Measurements from ENCODE around the gene PADI4. TPM values are rescaled to one million over a fixed set of nuclear protein-coding genes. Genes with fewer than 3 reads are reported as not detected.

PADI4 gene
- total RNA-seq = 3.8 TPM

- intact Hi-C loops (cut with DNase I) = no loop called here
- no peak for DNase-seq (ENCODE audit: low spot score)
- no peak for ATAC-seq
Observed at GRCh38 chr1:17307946-17308345, at the start of gene PADI4. Gene PADI4 (plus strand): TSS chr1:17308197. CDS start chr1:17308223, 26 bp downstream.

- intact Hi-C loops (cut with DNase I) = no loop called here
- no peak for DNase-seq (ENCODE audit: low spot score)
- no peak for ATAC-seq
Observed at GRCh38 chr1:17258758-17259130, 49.3 kb upstream of the PADI4 start.

DNA sequence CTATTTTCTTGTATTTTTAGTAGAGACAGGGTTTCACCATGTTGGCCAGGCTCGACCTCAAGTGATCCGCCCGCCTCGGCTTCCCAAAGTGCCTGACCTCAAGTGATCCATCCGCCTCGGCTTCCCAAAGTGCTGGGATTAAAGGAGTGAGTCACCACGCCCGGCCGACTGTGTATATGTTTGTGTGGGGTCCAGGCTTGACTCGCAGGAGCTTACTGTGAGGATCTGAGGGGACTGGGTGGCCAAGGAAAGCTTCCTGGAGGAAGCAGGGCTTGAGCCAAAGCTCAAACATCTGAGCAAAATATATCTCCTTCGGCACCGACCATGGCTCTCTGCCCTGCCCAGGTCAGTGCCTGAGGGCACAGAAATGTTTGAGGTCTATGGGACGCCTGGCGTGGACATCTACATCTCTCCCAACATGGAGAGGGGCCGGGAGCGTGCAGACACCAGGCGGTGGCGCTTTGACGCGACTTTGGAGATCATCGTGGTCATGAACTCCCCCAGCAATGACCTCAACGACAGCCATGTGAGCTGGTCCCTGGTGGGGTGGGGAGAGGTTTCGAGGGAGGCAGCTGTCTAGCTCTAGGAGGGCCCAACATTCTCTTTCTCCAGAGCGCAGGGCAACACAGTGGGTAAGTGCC is 48.6 kb upstream of the PADI4 start:
- DNase-seq (ENCODE audit: low spot score) (no peak), ATAC-seq (no peak)
- intact Hi-C loops (cut with DNase I) = no loop called here

DNA sequence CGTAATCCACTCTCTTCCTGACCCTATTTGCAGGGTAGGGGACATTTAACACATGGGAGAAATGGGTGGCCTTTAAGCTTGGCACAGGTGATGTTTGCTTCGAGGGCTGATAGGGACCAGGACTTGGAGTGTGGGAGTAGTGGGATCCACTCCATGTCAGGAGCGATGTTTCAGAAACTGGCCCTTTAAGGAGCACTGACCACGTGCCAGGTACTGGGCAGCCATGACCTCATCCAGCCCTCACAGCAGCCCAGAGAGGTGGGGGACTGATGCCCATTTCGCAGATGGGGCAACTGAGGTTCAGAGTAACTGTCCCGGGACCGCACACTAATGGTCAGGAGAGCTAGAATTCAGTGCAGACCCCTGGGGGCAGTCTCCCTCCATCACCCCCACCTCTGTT is 47.7 kb upstream of the PADI4 start:
- ATAC-seq = no peak
- intact Hi-C loops (cut with DNase I) = no loop called here

GRCh38 chr1:17260738-17261137 is 47.3 kb upstream of the PADI4 start:
- ATAC-seq (no peak), DNase-seq (ENCODE audit: low spot score) (no peak)
- intact Hi-C loops (cut with DNase I) = no loop called here

More for the DNA sequence above, 47.7 kb upstream of the PADI4 start:
- DNase-seq (ENCODE audit: low spot score) = no peak

DNA sequence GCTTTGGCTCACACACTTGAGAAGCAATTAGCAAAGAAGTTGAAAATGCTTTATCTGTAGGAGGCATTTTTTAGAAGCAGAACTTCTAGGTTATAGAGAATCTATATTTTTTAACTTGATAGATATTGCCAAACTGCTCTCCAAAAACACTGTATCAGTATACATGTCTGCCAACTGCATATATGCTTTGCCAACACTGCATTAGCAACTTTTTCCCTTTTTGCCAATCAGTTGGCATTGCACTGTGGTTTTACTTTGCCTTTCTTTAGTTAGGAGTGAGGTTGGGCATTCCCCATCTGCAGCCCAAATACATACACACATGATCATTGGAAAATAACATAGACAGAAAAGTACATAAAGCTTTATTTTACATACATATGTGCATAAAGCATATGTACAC is 44.1 kb upstream of the PADI4 start:
- DNase-seq (ENCODE audit: low spot score) (no peak), ATAC-seq (no peak)
- intact Hi-C loops (cut with DNase I) = no loop called here

GRCh38 chr1:17264470-17264869 is 43.5 kb upstream of the PADI4 start:
- no peak for DNase-seq (ENCODE audit: low spot score)
- intact Hi-C loops (cut with DNase I) = no loop called here
- ATAC-seq = no peak

DNA sequence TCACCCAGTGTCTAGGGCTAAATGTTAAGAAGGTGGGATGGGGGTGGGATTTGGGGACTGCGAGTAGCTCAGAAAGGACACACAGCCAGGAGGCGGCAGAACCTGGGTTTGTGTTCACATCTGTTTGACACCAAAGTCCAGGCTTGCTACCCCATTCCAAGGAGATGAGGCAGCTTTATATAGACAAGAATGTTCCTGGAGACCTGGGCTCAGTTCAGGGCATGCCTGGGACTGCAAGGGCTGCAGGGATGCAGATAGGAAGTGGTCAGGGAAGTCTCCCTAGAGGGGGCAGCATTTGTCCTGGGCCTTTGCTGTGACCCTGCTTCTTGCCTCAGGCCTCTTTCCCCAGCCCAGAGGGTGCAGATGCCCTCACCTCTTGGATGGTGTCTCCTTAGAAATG is 42.8 kb upstream of the PADI4 start:
- intact Hi-C loops (cut with DNase I) = no loop called here
- no peak for ATAC-seq
- no peak for DNase-seq (ENCODE audit: low spot score)

DNA sequence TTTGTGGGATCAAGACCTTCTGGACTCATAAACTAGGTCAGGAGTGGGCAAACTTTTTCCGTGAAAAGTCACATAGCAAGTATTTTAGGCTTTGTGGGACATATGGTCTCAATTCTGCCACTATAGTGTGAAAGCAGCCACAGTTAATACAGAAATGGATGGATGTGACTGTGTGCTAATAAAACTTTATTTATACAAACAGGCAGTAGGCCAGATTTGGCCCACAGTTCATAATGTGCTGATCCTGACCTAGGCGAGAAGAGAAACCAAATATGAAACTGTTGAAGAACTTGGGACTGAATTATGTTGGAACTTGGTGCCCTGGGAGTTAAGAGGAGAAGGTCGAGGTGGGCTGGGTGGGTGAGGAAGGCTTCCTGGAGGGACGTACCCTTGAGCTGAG is 42.0 kb upstream of the PADI4 start:
- DNase-seq (ENCODE audit: low spot score) (no peak), ATAC-seq (no peak)
- intact Hi-C loops (cut with DNase I) = no loop called here

DNA sequence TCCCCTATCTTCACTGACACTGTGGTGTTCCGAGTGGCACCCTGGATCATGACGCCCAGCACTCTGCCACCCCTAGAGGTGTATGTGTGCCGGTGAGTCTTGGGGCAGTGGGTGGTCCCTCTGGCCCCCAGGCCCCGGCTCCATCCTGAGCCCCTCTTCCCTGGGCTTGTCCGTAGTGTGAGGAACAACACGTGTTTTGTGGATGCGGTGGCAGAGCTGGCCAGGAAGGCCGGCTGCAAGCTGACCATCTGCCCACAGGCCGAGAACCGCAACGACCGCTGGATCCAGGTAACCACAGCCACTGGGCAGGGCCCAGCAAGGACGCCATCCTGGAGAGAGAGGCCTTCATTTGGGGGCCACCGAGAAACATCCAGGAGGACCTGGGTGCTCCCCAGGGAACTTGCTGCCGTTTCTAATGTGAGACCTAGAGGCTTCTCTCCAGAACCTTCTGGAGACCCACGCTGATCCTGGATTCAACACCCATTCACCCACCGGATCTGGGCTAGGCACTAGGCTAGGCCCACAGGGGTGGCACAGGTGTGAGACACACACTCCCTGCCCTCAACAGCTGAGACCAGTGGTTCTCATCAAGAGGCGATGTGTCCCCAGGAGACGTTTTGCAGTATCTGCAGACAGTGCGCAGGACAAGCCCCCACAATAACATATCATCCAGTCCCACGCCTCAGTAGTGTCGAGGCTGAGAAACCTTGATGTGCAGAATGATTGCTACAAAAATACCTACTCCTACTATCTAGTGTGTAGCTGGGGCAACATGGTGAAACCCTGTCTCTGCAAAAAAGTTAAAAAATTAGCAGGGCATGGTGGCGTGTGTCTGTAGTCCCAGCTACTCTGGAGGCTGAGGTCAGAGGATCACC is 36.9 kb upstream of the PADI4 start:
- no peak for ATAC-seq
- DNase-seq (ENCODE audit: low spot score) = no peak
- intact Hi-C loops (cut with DNase I) = no loop called here

DNA sequence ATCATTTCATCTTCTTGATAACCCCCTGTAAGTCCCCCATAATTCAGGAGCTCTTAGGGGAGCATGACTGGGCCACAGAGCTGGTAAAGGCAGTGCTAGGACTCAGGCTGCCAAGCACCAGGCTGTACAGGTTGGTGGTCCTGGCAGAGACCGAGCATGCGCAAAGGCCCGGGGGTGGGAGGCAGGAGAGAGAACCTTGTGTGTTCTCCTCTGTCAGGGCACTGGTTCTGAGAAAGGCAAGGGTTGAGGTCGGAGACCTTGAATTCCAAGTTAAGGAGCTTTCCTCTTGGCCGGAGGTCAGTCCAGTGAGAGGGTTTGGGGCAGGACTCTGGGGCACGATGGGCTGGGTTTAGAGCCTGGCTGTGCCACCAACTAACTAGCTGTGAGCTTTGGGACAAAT is 35.9 kb upstream of the PADI4 start:
- DNase-seq (ENCODE audit: low spot score) (no peak), ATAC-seq (no peak)
- intact Hi-C loops (cut with DNase I) = no loop called here

DNA sequence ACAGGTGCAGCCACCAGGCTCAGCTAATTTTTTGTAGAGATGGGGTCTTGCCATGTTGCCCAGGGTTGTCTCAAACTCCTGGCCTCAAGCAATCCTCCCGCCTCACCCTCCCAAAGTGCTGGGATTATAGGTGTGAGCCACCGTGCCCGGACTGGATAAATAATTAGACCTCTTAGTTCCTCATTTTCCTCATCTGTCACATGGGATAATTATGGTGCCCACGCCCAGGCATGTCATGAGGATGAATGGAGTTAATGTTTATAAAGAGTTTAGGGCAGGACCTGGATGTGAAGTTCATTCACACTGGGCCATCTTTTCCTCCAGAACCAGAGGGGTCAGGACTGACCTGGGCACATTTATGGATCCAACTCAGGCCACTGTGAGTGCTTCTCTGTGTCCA is 35.4 kb upstream of the PADI4 start:
- intact Hi-C loops (cut with DNase I) = no loop called here
- DNase-seq (ENCODE audit: low spot score) (no peak), ATAC-seq (no peak)

GRCh38 chr1:17273096-17273495 is 34.9 kb upstream of the PADI4 start:
- ATAC-seq (no peak), DNase-seq (ENCODE audit: low spot score) (no peak)
- intact Hi-C loops (cut with DNase I) = no loop called here

DNA sequence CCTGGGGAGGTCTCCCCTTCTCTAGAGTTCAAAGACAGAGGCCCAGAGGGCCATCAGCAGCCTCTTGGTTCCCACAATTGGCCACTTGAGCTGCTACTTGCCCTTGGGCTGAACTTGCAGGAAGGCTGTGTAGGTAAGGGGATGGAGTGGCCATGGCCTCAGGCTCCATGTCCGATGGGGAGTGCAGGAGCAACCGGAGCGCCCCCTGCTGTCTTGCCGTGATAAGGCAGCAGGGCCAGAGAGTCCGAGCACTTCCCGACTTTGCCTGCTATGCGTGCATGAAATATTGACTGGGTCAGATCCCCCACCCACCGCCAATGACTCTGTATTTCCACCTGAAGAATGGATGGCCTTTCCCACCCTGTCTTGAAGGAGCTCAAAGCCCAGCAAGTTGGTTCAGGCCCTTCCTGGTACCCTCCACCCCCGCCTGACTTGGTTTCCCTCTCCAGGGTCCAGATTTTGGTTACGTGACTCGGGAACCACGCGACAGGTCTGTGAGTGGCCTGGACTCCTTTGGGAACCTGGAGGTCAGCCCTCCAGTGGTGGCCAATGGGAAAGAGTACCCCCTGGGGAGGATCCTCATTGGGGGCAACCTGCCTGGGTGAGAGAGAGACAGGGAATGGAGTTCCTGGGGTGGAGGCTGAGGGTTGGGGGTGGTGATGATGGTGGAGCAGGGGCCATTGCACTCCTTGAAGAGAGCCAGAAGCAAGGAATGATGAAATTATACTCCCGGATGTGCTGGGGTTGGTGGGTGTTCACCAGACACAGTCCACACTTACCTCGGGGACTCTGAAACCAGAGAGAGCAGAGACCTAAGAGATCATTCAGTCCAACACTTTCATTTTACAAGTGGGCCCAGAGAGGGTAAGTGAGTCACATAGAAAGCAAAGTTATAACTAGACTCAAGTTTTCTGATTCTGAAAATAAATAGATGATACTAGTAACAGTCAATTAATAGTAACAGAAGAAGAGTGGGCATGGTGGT is 33.5 kb upstream of the PADI4 start:
- no peak for DNase-seq (ENCODE audit: low spot score)
- ATAC-seq = no peak
- intact Hi-C loops (cut with DNase I) = no loop called here

DNA sequence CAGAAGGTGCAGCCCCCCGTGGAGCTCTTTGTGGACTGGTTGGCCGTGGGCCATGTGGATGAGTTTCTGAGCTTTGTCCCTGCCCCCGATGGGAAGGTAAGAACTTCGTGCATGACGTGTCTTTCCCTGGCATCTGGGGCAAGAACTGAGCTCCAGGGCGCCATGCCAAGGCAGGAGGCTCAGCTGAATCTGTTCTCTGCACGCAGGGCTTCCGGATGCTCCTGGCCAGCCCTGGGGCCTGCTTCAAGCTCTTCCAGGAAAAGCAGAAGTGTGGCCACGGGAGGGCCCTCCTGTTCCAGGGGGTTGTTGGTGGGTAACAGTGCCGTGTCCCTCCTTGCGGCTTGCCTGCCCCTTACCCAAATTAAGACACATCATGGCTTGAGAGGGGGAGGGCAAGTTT is 31.4 kb upstream of the PADI4 start:
- ATAC-seq (no peak), DNase-seq (ENCODE audit: low spot score) (no peak)
- intact Hi-C loops (cut with DNase I) = no loop called here

DNA sequence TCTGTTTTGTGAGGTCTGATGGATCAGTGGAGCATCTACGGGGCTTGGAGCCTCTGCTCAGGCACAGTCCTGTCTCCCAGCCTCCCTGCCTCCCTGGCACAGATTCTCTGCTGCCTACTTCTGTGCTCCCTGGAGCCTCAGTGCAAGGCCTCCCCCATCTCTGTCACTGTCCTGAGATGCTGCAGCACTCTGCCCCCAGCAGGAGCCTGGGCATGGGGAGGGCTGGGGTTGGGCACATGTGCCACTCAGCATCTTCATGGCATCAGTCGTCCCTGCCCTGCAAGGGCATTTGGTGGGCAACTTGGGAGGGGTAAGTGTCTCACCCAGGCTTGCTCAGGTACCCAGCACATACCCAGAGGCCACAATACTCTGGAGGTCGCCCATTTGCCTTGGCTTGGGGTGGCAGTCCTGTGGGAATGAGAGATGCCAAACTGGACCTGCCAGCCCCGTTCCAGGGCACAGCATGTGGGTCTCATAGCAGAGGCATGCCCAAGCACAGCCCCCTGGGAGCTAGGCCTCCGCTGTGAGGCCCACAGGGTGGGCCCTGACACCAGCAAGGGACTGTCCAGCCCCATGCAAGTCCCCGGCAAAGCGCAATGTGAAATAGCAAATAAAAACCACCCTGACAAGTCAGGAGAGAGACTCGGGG is 30.4 kb upstream of the PADI4 start:
- ATAC-seq (no peak), DNase-seq (ENCODE audit: low spot score) (peak; percentile 41)
- intact Hi-C loops (cut with DNase I) = no loop called here

DNA sequence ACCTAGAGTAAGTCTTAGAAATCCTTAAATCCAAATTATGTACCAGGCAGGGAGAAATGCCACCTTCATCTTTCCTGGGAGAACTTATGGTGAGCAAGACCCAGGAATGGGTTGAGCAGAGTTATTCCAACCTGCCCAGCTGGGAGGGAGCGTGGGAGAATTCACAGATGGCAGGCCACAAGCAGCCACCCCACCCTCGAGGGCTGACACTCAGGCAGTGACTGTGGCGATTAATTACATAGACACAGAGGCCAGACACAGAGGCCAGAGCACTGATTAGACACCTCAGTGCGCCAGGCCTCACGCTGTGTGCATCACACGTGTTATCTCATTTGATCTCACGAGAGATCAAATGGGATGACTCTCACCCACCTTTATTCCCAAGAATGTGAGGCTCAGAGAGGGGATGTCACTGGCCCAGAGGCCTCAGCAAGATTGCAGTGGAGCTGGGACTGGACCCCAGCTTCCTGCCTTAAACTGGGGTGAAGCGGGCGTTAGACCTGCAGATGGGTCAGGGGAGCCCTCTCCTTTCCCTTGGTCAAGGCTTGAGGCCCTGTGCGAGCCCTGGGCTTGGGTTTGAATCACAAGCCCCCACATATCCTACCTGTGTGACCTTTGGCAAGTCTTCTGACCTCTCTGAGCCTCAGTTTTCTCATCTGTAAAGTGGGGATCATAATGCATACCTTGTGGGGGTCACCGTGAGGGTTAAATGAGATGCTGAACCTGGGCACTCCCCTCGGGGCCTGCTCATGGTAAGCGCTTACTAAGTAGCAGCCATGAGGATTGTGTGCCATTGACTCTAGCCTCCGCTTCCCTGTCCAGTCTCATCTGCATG is 28.8 kb upstream of the PADI4 start:
- no peak for ATAC-seq

DNA sequence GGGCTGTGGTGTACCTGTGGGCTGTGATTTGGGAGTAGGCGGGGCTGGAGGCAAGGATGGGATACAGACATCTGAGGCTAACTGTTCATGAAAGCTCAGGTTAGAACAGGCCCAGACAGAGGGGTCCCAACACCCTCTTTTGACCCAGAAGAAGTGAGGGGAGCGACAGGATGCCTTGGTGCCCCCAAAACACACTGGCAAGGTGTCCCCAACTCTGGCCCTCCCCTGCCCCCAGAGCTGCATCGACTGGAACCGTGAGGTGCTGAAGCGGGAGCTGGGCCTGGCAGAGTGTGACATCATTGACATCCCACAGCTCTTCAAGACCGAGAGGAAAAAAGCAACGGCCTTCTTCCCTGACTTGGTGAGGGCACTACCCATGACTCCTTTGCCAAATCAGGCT is 27.6 kb upstream of the PADI4 start:
- no peak for DNase-seq (ENCODE audit: low spot score)
- ATAC-seq = no peak
- intact Hi-C loops (cut with DNase I) = no loop called here

More for the DNA sequence above, 28.8 kb upstream of the PADI4 start:
- peak; percentile 42 for DNase-seq (ENCODE audit: low spot score)
- intact Hi-C loops (cut with DNase I) = no loop called here

All from sciatic nerve (tissue), 2 donors.